Stimulated activated CD4-positive, alpha-beta T cell treated with anti-CD3 and anti-CD28 coated beads, Interleukin-2, amount 100 ng/mL, for 4 hours (primary cell): ENCODE measurements around the gene CCSER1.
"Not testable (repeated sequence)": the region's sequence is repeated elsewhere in the genome, so short reads cannot be mapped to it uniquely, and the experiment has no call there.

Experiments
- DNase-seq: peaks from one replicate; pipeline ENCODE4 v3.0.0-alpha.2; 2020; ENCODE audit warnings: low read depth

The CCSER1 gene

GRCh38 chr4:90715242-90715641, 588.0 kb downstream of the CCSER1 start:
- no peak for DNase-seq

DNA sequence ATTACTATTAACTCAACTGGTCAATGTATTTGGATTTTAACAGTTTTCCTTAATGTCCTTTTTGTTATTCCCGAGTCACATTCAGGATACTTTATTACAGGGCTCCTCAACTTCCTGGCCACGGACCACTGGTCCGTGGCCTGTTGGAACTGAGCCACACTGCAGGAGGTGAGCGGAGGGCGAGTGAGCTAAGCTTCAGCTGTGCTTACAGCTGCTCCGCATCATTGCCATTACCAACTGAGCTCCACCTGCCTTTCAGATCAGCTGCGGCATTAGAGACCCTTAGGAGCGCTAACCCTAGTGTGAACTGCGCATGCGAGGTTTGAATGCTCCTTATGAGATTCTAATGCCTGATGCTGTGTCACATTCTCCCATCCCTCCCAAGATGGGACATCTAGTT, 591.7 kb downstream of the CCSER1 start:
- DNase-seq = no peak

GRCh38 chr4:90727938-90728337, 600.7 kb downstream of the CCSER1 start:
- DNase-seq = no peak

GRCh38 chr4:90730752-90731151, 603.6 kb downstream of the CCSER1 start:
- no peak for DNase-seq

DNA sequence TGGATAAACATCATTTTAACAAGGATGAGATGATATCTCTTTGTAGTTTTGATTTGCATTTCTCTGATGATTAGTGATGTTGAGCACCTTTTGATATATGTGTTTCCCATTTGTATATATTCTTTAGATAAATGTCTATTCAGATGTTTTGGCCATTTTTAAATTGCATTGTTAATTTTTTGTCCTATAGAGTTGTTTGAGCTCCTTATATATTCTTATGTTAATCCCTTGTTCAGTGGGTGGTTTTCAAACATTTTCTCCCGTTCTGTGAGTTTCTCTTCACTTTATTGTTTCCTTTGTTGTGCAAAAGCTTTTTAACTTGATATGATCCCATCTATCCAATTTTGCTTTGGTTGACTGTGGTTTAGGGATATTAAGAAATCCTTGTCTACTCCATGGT, 606.0 kb downstream of the CCSER1 start:
- no peak for DNase-seq

GRCh38 chr4:90745176-90745575, 618.0 kb downstream of the CCSER1 start:
- no peak for DNase-seq

DNA sequence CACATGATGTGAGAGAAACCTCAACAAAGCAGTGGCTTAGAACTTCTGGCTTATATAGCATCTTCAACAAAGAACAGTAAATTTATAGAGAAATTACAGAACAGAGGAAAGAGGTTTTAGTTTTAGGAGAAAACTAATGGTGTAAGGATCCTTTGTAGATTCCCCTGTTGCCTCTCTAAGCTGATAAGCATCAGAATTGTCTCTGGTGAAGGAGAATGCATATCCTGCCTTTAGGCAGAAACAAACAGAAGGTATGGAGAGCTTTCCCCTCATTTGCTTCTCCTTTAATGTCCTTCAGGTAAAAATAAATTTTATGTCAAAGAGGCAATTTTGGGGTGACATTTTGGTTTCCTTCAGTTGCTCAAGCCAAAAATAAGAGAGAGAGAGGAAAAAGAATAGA, 625.9 kb downstream of the CCSER1 start:
- DNase-seq = no peak

GRCh38 chr4:90757534-90758060, 630.4 kb downstream of the CCSER1 start:
- no peak for DNase-seq

GRCh38 chr4:90760059-90760458, 632.9 kb downstream of the CCSER1 start:
- DNase-seq = no peak

- DNase-seq = no peak
Observed at GRCh38 chr4:90766837-90767236, 639.6 kb downstream of the CCSER1 start.

DNA sequence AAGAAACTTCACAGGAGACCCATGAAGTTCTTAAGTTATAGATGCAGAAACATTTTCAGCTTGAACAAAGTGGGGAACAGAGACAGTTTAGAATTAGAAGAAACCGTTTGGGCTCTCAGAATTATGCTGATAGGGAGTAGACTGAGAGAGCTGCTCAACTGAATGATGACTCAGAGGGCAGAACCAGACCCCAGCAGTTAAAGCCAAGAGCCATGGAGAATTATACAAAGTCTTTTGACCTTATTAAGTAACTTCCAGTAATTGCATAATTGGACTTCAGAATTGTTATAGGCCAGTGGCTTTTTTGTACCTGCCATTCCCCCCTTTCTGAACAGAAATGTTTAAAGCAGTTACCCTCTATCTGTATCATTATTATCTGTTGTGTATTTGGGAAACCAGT, 642.1 kb downstream of the CCSER1 start:
- DNase-seq = no peak

- no peak for DNase-seq
Observed at GRCh38 chr4:90780193-90780592, 653.0 kb downstream of the CCSER1 start.

GRCh38 chr4:90786602-90787001, 659.4 kb downstream of the CCSER1 start:
- DNase-seq = no peak

GRCh38 chr4:90792696-90793095, 665.5 kb downstream of the CCSER1 start:
- no peak for DNase-seq

- DNase-seq = no peak
Observed at GRCh38 chr4:90798948-90799347, 671.8 kb downstream of the CCSER1 start.

GRCh38 chr4:90799895-90800294, 672.7 kb downstream of the CCSER1 start:
- no peak for DNase-seq

GRCh38 chr4:90815569-90815968, 688.4 kb downstream of the CCSER1 start:
- DNase-seq = no peak

GRCh38 chr4:90816754-90817153, 689.6 kb downstream of the CCSER1 start:
- DNase-seq = no peak

DNA sequence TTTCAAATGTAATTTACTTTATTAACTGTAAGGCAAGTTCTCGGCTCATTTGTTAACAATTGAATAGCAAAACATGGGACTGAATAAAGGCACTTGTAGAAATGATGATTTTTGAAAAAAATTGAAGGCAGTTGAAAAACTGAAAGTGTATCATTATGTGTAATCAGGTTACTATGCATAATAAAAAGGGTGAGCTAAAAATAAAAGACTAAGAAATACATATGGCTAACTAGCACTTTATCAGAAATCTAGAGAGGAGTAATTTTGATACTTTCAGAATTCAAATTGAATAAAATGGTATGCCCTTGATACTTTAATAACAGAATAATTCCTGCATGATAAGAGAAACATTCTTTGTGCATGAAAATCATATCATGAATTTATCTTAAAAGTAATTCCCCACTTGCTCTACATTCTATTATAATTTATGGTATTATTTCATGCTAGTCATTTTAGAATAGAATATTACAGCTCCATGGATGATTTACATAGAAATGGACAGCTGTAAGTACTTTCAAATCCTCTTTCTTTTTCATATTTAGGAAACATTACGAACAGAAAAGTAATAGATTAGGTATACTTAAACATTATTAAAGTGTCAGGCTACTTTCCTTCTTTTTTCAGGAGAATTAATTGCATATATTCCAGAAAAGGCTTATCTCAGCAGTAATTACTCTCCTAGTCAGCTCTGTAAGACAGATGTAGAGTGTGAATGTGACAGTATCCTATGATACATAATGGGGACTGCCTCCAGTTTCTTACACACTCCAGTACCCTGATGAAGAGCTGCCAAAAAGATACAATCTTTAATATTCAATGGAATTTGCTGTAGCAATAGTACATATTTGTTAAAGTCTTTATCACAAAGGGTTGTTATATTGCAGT, 697.3 kb downstream of the CCSER1 start:
- DNase-seq = no peak

DNA sequence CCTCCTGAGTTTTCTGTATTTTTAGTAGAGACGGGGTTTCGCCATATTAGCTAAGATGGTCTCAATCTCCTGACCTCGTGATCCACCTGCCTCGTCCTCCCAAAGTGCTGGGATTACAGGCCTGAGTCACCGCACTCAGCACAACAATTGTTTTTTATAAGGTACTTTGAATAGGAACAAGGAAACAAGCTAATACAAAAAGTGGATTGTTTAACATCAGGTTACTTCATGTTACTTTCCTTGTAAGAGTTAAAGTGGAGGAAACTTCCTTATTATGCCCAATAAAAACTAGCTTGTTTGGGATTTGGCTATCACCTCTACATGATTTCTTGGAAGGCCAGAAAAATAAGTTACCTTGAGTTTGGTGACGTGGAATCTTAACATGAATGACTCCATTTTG, 698.7 kb downstream of the CCSER1 start:
- no peak for DNase-seq

DNA sequence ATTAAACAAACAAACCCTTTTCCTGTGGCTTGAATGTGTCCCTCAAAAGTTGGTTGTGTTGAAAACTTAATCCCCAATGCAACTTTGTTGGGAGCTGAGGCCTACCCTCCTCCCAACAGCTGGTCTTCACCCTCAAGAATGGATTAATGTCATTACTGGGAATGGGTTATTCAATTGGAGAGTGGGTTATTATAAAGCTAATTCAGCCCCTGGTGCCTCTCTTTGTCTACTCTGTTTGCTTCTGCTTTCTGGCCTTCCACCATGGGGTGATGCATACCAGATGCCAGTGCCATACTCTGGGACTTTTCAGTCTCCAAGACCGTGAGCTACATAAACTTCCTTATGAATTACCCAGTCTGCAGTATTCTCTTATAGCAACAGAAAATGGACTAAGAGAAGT, 706.5 kb downstream of the CCSER1 start:
- no peak for DNase-seq

DNA sequence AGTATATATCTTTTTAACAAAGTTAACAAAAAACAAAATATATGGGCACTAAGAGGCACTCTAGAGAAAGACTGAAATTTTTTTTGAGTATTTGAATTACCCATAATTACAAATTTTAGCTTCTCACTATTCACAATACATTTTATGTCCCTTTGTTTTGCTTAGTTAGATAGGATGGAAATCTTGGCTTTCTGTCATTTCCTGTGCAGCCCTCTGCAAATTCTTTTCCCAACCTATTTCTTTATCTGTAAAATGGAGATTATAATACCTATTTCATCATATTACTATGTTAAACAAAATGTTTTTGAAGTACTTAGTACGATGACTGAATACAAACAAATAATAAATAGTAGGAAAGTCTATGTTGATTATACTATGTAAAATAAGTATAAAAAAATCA, 710.0 kb downstream of the CCSER1 start:
- no peak for DNase-seq

DNA sequence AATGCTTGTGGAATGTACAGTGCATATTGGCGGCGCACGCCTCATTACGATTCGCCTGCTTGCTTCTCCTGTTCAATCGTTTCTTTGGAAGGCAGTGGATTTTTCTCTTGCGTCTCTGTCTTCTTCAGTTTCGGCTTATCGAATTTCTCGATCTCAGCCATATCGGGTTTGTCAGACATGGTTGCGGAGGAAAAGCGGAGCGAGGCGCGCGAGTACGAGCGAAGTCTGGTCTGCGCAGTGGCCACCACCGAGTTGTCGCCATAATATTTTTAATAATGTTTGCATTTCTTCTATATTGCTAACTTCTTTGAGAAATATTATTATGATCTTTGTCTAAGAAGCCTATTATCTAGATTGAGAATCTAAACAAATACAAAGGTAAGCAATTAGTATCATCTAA, 711.7 kb downstream of the CCSER1 start:
- not testable (repeated sequence) for DNase-seq

DNA sequence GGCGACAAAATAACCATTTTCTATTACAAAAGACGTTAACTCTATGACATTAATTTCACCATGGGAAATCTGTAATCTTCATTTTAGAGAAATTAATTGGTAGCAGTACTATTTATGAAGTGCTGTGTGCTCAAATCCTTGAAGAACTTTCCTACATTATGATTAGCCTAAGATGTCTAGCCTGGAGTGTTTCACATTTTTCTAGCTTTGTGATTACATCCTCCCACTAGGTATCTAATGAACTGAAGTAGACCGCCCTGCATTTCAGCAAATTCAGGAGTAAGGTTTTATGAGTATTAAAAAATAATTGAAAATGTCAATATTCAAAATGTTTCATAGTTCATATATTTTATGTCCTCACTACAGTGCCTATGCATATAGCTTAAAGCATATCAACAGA, 713.1 kb downstream of the CCSER1 start:
- DNase-seq = no peak
